Ishikawa (cell line): ENCODE data around the gene DBN1.

Experiments used
- CEBPB ChIP-seq: IDR thresholded peaks from 2 replicates; pipeline ENCODE4 v1.6.1; 2012
- EGR1 ChIP-seq: IDR thresholded peaks from 2 replicates; pipeline ENCODE4 v1.6.1; 2012
- EP300 ChIP-seq: IDR thresholded peaks from 2 replicates; pipeline ENCODE4 v1.6.1; 2012; ENCODE audit warnings: borderline replicate concordance
- NFIC ChIP-seq: IDR thresholded peaks from 2 replicates; pipeline ENCODE4 v1.6.1; 2012
- RAD21 ChIP-seq: IDR thresholded peaks from 2 replicates; pipeline ENCODE4 v1.6.1; 2012; ENCODE audit warnings: low read depth
- TCF12 ChIP-seq: IDR thresholded peaks from 2 replicates; pipeline ENCODE4 v1.6.1; 2012; ENCODE audit warnings: low read depth
- YY1 ChIP-seq: IDR thresholded peaks from 2 replicates; pipeline ENCODE4 v1.6.1; 2012; ENCODE audit warnings: low read depth
- ZBTB7A ChIP-seq: IDR thresholded peaks from 2 replicates; pipeline ENCODE4 v1.6.1; 2012; ENCODE audit warnings: low read depth
- TF ChIP-seq, protein P1 (sequence below): IDR thresholded peaks from 2 replicates; pipeline ENCODE4 v1.6.1; 2012; ENCODE audit warnings: low read depth, mild to moderate bottlenecking
- TF ChIP-seq, protein P2 (sequence below): IDR thresholded peaks from 2 replicates; pipeline ENCODE4 v1.6.1; 2012

DNA sequence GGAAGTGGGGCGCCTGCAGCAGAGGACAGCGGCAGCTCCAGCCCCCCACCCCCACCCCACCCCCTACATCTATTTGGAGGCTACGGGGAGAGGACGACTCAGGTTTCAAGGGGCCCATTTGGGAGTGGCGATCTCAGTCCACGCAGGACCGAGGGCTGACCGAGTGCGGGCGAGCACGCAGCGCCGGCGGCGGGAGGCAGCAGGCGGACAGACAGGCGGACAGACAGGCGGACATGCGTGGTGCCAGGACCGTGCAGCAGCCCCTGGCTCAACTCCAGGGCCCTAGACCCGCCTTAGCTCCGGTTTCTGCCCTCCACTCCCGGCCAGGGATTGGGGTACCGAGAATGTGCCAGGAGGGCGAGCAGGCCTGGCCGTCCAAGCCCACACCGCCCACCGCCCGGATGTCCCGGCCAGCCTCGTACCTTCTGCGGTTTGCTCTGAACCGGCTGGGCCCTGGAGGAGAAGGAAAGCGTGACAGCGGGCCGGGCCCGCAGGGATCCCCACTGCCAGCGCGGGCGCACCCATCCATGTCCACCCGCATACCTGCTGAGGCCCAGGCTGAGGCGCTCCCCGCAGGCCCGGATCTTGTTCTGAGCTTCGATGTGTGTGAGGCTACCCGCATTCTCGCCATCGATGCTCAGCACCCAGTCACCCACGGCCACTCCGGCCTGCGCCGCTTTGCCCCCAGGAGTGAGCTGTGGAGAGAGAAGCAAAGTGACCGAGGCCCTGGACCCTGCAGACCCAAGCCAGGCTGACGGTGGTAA lies 18.7 kb upstream of the DBN1 start:
- TF ChIP-seq ZBTB7A: no peak
- no peak for TF ChIP-seq CEBPB
- no peak for TF ChIP-seq NFIC
- no peak for TF ChIP-seq RAD21
- no peak for TF ChIP-seq EP300
- no peak for TF ChIP-seq TCF12
- TF ChIP-seq, protein P1, sequence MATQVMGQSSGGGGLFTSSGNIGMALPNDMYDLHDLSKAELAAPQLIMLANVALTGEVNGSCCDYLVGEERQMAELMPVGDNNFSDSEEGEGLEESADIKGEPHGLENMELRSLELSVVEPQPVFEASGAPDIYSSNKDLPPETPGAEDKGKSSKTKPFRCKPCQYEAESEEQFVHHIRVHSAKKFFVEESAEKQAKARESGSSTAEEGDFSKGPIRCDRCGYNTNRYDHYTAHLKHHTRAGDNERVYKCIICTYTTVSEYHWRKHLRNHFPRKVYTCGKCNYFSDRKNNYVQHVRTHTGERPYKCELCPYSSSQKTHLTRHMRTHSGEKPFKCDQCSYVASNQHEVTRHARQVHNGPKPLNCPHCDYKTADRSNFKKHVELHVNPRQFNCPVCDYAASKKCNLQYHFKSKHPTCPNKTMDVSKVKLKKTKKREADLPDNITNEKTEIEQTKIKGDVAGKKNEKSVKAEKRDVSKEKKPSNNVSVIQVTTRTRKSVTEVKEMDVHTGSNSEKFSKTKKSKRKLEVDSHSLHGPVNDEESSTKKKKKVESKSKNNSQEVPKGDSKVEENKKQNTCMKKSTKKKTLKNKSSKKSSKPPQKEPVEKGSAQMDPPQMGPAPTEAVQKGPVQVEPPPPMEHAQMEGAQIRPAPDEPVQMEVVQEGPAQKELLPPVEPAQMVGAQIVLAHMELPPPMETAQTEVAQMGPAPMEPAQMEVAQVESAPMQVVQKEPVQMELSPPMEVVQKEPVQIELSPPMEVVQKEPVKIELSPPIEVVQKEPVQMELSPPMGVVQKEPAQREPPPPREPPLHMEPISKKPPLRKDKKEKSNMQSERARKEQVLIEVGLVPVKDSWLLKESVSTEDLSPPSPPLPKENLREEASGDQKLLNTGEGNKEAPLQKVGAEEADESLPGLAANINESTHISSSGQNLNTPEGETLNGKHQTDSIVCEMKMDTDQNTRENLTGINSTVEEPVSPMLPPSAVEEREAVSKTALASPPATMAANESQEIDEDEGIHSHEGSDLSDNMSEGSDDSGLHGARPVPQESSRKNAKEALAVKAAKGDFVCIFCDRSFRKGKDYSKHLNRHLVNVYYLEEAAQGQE: no peak
- TF ChIP-seq, protein P2, sequence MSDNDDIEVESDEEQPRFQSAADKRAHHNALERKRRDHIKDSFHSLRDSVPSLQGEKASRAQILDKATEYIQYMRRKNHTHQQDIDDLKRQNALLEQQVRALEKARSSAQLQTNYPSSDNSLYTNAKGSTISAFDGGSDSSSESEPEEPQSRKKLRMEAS: no peak
- no peak for TF ChIP-seq EGR1
- TF ChIP-seq YY1: no peak
